ENCODE measurements around the gene BFAR.
"Not testable (repeated sequence)": the region's sequence is repeated elsewhere in the genome, so short reads cannot be mapped to it uniquely, and the experiment has no call there.

Gene BFAR, protein sequence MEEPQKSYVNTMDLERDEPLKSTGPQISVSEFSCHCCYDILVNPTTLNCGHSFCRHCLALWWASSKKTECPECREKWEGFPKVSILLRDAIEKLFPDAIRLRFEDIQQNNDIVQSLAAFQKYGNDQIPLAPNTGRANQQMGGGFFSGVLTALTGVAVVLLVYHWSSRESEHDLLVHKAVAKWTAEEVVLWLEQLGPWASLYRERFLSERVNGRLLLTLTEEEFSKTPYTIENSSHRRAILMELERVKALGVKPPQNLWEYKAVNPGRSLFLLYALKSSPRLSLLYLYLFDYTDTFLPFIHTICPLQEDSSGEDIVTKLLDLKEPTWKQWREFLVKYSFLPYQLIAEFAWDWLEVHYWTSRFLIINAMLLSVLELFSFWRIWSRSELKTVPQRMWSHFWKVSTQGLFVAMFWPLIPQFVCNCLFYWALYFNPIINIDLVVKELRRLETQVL

DNA sequence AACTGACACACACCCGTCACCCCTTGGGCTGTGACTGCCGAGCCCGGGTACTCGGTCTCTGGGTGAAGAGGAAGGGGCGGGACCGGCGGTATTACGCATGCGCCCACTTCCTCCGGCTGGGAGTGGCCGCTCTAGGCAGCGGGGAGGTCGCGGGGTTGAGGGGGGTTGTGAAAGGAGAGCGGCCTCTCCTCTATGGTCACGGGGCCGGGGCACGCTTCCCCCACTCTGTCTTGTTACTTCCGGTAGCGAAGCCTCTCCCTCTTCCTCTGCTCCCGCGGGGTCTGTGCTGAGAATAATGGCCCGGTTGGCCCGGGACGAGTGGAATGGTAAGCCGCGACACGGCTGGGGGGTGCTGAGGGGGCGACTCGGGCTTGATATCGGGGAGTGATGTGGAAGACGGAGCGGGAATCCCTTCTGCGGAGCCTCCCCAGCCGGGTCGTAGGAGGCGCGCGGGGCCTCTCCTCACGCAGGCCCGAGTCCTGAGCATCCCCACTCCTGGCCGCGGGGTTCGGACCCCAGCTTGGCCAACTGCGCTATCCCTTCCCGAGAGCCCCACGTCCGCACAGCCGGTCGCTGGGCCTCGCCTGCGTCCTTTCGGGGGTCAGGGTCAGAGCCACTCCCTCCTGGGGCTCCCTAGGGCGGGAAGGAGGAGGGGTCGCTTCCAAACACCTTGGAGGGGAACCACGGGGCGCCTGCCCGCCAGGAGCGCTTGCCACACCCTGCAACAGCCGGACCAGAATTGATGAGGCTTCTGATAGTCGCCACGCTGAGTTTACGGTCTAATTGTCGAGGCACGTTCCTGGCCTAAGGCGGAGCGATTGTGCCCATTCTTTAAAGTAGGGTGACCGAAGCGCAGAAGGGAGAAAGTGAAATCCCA, at the start of gene BFAR:
BFAR (plus strand) TSS at position 259 of the 877 bp plus-strand sequence. CDS start 11,396 bp downstream, outside the sequence.
- DNase-seq, result peak; percentile 97

DNA sequence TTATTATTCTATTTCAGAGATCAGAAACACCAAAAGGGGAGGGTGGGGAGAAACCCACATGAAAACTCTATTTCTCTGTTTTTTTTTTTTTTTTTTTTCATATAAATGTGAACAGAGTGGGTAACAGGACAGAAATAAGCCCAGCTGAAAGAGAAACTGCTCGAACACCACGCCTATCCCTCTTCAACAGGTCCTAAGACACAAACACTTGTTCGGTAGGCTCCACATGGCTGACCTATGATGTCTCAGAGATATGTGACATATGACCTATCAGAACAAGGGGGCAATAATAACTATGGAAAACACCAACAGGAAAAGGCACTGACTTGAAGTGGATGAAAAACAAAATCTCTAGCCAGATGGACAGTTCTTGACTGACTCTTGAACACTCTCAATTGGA, 47.5 kb upstream of the BFAR start:
- no peak for DNase-seq

DNA sequence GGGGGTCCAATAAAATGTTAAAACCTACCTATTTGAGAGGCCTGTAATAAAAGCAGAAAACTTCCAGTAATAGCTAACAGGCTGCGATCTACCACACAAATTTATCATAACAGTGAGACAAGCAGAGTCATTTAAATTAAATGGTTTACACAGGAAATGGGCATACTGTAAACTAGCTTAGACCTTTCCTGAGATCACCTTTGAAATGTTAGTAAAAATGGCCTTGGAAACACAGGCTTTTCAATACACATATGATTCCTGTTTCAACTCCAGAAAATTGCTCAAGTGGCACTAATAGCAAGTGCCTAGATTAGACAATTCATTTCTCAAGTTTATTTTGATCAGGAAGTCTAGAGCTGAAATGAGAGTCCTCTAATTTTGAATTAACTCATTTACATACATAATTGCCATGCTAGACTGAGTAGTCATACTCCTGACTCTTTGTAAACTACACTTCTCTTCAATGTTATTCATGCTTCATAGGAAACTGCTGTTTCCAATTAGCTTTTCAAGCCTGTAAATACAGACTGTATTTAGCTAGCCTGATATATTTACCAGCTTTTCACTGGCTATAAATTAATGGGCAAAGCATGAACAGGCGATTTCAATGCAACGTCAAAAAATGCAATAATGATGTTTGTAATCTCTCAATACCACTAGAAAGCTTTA, 46.0 kb upstream of the BFAR start:
- peak in 1 of 2 experiments; percentile 18 for DNase-seq

DNA sequence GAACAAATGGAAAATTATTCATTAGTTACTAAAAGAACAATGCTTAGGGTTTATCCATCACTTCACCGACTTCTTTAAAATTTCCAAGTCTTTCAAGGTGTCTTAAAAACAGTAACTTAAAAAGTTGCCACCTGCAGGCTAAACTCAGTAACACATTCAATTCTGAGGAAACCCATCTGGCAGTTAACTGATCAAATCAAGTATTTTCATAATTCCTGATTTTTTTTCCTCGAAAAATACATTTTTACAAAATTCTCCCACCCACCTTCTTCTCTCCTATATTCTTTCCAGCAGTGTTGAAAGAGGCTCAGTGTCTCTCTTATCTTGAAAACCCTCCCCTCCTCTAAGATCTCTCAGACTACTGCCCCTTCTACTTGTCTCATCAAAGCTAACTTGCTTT, 32.6 kb upstream of the BFAR start:
- no peak for DNase-seq

DNA sequence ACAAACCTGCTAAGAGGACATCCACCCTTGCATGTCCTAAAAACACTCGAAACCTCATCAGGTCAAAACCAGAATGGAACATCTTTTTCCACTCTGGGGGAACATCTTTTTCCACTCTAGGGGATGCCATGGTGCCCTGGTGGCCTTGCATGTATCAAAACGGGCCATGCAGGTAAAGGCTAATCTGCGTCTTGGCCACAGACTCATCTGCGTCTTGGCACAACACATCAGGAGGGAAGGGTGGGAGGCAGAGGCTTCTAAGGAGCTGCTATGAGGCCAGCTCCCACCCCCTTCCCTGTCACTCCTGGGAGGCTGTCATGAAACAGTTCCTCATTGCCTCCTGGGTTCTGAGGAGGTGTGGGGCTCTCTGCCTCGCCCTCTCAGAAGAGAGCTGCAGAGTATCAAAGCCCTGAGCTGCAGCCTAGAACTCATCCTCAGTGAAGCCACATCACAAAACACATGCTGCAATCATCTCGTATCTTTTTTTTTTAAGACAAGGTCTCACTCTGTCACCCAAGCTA, 30.2 kb upstream of the BFAR start:
- no peak for DNase-seq

DNA sequence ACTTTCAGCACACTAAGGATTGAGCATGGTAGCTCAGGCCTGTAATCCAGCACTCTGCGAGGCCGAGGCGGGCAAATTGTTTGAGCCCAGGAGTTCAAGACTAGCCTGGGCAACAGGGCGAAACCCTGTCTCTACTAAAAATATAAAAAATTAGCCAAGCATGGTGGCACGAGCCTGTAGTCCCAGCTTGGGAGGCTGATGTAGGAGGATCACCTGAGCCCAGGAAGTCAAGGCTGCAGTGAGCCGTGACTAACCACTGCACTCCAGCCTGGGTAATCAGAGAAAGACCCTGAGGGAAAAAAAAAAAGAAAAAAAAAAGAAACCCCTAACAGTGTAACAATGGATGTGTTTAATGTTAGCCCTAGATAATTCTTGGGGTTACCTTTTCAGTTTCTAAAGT, 26.6 kb upstream of the BFAR start:
- DNase-seq, result no peak

DNA sequence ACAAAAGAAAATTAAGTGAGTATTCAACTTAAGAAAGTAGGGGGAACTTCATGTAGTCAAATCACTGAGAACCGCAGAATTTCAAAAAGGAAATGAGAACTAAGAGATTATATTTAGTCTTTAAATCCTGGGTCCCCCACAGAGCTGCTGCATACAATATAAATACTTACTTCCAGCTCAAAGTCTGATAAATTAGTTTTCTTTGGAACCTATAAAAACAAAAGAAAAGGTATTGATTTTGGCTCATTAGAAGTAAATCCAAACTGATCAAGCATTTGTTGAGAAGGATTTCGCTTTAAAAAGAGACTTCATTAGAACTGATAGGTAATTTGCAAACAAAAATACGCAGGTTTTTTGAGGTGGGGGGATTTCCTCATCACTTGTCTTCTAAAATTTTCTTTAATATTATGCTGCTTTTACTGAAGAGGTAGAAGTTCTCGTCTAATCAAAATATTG, 24.6 kb upstream of the BFAR start:
- no peak for DNase-seq

DNA sequence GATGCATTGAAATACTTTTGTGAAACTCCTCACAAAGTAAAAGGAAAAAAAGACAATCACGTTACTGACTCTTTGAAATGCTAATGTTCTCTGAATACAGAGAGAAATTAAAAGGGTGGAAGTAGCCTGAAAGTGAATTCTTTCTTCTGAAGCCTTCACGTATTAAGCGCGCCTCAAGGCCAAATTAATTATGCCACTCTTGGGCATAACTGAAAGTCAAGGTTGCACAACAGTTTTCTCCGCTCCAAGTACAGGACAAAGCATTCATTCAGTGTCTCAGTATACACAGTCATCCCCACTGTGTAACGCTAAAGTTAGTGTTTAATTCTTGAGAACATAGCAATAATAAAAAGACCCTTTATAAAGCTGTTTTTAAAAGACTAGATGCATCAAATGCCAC, 24.1 kb upstream of the BFAR start:
- no peak for DNase-seq

DNA sequence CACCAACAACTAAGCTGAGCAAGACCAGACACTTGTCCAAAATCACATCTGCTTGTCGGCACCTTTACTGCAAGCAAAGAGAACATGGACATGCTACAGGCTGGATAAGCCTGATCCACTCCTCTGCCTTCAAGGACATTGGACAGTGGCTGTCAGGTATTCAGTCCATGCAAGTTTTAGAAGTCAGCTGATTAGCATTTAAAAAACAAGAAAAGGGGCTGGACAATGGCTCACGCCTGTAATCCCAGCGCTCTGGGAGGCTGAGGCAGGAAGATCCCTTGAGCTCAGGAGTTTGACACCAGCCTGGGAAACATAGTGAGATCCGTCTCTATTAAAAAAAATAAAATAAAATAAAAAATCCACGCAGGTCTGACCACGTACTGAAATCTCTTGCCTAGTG, 23.0 kb upstream of the BFAR start:
- no peak for DNase-seq

DNA sequence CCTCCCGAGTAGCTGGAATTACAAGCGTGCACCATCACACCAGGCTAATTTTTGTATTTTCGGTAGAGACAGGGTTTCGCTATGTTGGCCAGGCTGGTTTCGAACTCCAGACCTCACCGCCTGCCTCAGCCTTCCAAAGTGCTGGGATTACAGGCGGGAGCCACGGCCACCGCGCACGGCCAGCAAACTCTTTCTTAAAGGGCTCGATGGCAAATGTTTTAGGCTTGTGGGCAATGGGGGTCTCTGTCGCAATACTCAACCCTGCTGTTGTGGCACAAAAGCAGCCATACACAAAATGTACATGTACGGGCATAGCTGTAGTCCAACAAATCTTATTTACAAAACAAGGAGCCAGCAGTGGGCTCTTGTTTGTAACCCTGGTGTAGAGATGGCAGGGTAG, 21.1 kb upstream of the BFAR start:
- no peak for DNase-seq

DNA sequence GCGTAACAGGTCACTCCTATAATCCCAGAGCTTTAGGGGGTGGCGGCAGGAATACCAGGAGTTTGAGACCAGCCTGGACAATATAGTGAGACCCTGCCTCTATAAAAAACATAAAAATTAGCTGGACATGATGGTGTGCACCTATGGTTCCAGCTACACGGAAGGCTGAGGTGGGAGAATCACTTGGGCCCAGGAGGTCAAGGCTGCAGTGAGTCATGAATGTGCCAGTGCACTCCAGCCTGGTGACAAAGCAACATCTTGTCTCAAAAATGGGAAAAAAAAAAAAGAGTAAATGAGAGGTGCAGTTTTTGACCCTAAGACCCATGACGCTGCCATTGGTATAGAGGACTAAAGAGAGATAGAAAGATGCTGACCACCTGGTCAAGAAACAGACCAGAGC, 18.8 kb upstream of the BFAR start:
- no peak for DNase-seq

DNA sequence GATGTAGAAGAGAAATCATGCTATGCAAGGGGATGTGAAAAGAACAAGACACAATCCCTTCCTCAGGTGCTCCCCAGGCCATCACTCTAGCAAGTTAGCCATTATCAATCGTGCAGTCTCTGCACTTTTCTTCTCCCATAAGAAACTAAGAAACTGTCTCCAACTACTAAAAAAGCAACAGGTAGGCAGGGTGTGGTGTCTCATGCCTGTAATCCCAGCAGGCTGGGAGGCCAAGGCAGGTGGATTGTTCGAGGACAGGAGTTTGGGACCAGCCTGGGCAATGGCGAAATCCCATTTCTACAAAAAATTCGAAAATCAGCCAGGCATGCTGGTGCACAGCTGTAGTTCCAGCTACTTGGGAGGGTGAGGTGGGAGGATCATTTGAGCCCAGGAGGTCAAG, 16.5 kb upstream of the BFAR start:
- no peak for DNase-seq

DNA sequence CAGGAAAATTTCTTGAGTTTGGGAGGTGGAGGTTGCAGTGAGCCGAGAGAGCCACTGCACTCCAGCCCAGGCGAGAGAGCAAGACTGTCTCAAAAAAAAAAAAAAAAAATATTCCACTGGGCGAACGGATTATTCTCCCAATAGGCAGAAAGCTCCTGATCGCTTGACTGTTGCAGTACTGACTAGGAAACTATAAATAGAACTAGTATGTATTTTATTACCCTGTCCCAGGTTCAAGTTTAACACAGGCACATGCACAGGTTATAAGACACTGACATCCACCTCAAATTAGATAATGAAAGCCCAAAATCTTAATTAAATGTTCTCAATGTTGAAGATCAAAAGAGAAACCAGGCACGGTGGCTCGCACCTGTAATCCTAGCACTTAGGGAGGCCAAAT, 14.2 kb upstream of the BFAR start:
- no peak for DNase-seq

DNA sequence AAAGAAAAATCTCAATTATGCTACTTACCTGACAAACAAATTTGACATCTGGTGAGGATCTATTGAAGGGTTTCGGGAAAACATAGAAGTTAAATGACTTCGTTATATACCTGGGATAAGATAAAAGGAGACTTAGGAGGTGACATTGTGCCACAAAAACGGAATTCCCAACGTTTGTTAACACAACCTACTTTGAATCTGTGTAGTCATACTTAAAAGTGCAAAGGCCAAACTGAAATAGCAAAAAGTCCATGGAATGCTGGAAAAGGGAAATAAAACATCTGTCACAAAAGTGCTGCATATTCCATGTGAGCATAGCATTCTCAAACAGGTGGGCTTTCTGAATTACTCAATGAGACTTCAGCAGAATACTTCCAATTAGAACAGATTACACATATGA, 5.7 kb upstream of the BFAR start:
- no peak for DNase-seq

DNA sequence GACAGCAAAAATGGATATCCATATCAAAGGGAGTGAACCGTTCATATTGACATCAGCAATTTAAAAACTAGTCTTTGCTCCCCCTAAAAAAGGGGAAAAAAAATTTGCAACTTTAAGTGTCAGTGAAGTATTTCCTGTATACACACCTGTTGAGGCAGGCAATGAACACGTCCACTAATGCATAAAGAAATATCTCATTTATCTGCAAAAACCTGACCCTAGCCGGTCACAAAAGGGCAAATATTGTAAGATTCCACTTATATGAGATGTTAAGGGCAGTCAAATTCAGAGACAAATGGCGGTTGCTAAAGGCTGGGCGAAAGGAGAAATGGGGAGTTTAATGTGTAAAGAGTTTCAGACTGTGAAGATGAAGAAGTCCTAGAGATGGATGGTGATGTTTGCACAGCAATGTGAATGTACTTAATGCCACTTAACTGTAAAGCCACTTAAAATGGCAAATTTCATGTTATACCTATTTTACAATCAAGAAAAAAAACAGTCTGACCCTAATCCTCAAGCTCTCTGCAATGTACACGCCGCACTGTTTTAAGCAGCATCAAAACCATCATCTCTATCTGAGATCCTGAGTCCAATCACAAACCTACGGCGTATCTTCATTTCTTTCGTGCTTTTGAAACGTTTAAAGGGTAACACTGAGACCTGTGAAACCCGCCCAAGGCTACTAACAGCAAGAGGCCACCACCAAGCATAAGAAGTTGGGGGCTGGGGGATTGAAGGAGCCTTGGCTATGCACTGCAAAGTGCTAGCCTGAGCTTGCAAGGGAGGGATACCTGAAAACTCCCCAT, 3.7 kb upstream of the BFAR start:
- DNase-seq, result no peak

DNA sequence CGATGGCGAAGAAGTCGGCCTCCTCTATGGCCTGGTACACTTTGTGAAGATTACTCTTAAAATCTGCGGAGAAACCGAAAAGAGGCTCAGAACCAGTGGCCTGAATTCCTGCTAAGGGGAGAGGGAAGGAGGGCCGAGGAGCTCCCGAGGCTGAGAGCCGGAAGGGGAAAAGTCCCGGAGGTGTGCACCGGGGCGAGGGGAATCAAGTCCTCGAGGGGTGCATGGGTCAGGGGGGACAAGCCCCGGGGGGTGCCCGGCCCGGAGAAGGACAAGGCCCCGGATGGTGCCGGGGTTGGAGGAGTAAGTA, 3.2 kb upstream of the BFAR start:
- no peak for DNase-seq

DNA sequence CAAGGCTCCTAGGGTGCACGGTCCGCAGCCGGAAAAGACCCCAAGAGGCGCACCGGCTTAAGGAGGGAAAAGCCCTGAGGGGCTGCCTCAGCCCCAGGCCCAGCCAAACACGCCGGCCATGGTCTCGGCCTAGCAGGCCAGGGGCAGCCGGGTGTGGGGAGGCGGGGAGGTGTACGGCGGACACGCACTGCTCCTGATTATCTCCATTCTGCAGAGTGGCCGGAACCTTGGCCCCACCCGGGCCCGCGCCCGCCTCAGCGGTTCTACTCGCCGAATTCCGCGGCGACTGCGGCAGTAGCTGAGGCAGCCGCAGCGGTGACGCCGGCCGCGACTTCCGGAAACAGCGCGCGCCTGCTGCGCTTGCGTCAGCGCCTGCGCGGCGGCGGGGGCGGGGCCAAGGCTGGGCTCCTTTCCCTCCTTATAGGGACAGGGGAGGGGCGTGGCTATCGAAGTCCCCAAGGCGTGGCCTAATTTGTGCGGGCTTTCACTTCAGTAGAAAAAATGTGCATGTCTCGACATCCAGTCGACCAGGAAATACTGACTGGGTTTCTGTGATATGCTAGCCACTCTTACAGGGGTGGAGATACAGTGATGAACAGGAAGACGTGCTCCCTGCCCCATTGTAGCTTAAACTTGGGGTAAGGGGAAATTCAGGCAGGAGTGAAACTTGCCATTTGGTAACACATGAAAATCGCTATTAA, 2.7 kb upstream of the BFAR start, which contains the start of gene PARN:
PARN (minus strand) TSS at position 342 of the 701 bp plus-strand sequence; CDS start at position 207, 135 bp downstream.
- peak; percentile 97 for DNase-seq

DNA sequence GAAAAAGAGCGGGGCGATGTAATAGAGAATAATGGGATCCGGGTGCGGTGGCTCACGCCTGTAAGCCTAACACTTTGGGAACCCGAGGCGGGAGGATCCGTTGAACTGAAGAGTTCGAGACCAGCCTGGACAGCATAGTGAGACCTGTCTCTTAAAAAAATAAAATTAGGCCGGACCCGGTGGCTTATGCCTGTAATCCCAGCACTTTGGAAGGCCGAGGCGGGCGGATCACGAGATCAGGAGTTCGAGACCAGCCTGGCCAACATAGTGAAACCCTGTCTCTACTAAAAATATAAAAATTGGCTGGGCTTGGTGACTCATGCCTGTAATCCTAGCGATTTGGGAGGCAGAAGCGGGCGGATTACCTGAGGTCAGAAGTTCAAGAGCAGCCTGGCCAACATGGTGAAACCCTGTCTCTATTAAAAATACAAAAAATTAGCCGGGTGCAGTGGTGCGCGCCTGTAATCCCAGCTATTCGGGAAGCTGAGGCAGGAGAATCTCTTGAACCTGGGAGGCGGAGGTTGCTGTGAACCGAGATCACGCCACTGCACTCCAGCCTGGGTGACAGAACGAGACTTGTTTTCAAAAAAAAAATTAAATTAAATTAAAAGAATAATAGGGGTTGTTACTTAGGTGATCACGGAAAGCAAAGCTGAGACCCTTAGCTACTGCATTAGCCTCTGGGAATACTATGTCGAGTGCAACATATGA, 2.0 kb upstream of the BFAR start:
- DNase-seq, result not testable (repeated sequence)

DNA sequence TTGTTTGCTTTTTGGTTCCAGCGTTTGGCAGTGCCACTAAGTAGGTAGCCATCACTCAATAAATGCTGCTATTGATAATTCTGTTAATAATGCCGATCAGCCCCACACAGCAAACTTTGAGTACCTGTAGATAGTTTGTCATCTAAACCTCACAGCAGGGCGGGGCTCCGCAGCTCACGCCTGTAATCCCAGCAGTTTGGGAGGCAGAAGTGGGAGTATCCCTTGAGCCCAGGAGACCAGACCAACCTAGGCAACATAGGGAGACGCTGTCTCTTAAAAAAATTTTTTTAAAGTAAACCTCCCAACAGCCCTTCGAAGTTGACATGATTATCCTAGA, 1.6 kb downstream of the BFAR start:
- DNase-seq, result no peak

DNA sequence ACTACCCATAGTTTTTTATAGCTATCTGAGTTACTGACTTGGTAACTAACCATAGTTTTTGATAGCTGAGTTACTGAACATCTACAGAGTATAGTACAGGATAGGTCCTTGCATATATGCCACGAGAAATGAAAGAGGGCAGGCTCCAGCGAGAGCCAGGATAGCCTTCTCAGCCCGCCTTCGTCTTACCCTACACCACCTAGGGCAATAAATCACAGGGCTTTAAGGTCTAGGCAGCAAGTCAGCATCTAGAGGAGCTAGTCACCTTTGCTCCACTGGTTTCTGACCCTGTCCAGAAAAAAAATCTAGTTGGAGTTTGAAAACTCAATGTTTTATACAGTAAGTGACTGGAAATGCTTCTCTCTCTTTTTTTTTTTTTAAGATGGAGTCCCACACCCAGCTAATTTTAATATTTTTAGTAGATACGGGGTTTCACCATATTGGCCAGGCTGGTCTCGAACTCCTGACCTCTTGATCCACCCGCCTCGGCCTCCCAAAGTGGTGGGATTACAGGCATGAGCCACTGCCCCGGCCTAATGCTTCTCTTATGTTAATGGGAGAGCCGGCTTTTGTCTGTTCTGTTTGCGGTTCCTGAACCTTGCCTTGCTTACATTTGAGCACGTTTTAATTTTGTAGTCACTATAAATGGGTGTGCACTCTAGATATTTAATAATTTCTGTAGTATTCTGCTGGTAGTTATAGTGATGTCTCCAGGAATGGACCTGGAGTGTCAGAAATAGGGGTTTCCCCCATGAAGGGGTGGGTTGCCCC, 2.8 kb downstream of the BFAR start:
- no peak for DNase-seq
